GM18519 (cell line): ENCODE data around the gene PRICKLE2.

Experiments used
- ATAC-seq: cut with Tn5 transposase; IDR thresholded peaks from one replicate; pipeline ENCODE4 v1.9.1; 2021; ENCODE audit warnings: mild to moderate bottlenecking, moderate library complexity; ENCODE audit not compliant: unreplicated experiment, low FRiP score

PRICKLE2 gene

GRCh38 chr3:64163019-64163754 lies 62.1 kb downstream of the PRICKLE2 start:
- peak; percentile 15 for ATAC-seq

DNA sequence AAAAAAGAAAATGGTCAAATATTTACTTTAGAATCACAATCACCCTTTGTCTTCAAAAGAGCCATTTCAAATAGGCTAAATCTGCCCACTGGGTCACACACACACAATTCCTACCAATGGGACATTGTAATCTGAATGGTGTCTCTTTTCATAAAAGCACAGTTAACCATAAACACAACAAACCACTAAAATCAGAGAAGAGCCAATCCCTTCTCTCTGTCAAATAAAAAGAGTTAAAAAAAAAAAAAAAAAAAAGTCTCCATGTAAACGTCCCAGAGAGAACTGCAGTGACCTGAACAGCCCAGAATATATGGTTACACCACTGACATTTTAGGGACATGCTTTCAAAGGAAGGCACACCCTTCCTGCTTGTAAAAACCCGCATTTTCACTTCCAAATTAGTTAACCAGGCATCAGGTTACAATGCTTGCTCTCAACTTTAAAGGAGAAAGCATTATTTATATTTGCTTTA lies 63.7 kb downstream of the PRICKLE2 start:
- ATAC-seq = no peak

GRCh38 chr3:64160000-64160695 lies 65.1 kb downstream of the PRICKLE2 start:
- ATAC-seq = no peak

- ATAC-seq = no peak
Observed at GRCh38 chr3:64158334-64158733, 66.9 kb downstream of the PRICKLE2 start.

- ATAC-seq = no peak
Observed at GRCh38 chr3:64157150-64158035, 67.9 kb downstream of the PRICKLE2 start.

DNA sequence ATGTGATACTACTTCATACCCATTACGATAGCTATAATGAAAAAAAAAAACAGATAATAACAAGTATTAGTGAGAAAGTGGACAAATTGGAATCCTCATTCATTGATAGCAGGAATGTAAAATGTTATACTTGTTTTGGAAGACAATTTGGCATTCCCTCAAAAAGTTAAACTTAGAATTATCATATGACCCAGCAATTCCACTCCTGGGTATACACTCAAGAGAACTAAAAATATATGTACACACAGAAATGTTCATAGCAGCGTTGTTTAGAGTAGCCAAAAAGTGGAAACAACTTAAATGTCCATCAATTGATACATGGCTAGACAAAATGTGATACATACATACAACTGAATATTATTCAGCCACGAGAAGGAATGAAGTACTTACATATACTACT lies 69.9 kb downstream of the PRICKLE2 start:
- ATAC-seq = no peak

- no peak for ATAC-seq
Observed at GRCh38 chr3:64152676-64153466, 72.4 kb downstream of the PRICKLE2 start.

GRCh38 chr3:64152086-64152485 lies 73.2 kb downstream of the PRICKLE2 start:
- no peak for ATAC-seq

- ATAC-seq = no peak
Observed at GRCh38 chr3:64151342-64151871, 73.9 kb downstream of the PRICKLE2 start.

GRCh38 chr3:64150623-64151207 lies 74.6 kb downstream of the PRICKLE2 start:
- ATAC-seq = no peak

- no peak for ATAC-seq
Observed at GRCh38 chr3:64149886-64150285, 75.4 kb downstream of the PRICKLE2 start.

GRCh38 chr3:64148955-64149653 lies 76.2 kb downstream of the PRICKLE2 start:
- ATAC-seq = no peak

GRCh38 chr3:64147211-64147610 lies 78.1 kb downstream of the PRICKLE2 start:
- no peak for ATAC-seq

- no peak for ATAC-seq
Observed at GRCh38 chr3:64145438-64145837, 79.8 kb downstream of the PRICKLE2 start.

DNA sequence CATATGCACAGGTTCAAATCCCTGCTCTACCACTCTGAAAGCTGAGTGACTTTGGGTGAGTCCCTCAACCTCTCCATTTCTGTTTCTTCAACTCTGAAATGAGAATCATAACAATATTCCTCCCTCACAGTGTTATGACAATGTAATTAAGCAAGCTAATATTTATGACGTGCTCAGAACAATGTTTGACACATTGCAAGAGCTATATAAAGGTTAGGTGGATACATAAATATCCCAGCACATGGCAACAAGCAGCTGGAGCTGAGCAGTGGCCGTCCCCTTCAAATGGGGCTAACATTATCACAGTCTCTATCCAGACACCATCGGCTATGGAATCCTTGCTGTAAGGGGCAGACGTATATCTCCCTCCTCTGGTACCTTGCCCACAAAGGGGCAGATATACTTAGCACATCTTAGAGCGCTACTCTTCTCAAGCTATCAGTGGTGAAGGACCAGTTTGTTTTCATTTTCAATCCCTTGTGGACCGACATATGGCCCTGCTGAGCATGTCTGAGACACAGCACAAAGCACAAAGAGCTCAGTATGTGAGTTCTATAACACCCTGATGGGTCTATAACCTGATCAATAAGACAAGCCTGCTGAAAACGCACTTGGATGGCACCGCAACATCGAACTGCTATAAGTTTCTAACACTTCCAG lies 80.9 kb downstream of the PRICKLE2 start:
- no peak for ATAC-seq

GRCh38 chr3:64143409-64144130 lies 81.7 kb downstream of the PRICKLE2 start:
- no peak for ATAC-seq

GRCh38 chr3:64141476-64141875 lies 83.8 kb downstream of the PRICKLE2 start:
- ATAC-seq = no peak

DNA sequence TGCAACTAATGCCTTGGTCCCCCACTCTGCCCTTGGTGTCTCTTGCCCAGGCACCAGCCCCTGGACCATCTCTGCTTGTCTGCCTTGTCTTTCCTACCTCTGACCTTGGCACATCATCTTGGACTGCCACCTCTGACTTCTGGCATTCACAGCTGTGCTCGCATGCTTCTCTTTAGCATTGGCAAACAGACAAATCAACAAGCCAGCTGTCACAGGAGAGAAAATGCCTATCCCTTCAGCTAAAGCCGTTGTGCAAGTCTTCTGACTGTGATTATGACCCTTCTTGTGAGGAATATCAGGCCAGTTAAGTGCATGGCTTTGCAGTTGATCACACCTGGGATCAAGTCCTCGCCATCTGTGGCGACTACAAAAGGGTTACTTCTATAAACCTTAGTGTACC lies 84.6 kb downstream of the PRICKLE2 start:
- ATAC-seq = no peak
